HUES48 (cell line): ENCODE results near the gene SCAP.
A peak's percentile ranks its signal among the peaks of the same experiment; 100 is the strongest.

Experiments
- H3K27ac ChIP-seq: one replicate; pipeline ENCODE4 v1.7.0; 2013; ENCODE audit warnings: low read depth, low read length, inconsistent platforms
- H3K27me3 ChIP-seq: 2 replicates; pipeline ENCODE4 v1.6.1; 2013; ENCODE audit warnings: mild to moderate bottlenecking, low read length; ENCODE audit not compliant: control insufficient read depth, insufficient read depth
- H3K36me3 ChIP-seq: 2 replicates; pipeline ENCODE4 v1.6.1; 2013; ENCODE audit warnings: low read length; ENCODE audit not compliant: control insufficient read depth, insufficient read depth
- H3K4me1 ChIP-seq: 2 replicates; pipeline ENCODE4 v1.6.1; 2013; ENCODE audit warnings: mild to moderate bottlenecking, low read length; ENCODE audit not compliant: control insufficient read depth, insufficient read depth
- H3K4me3 ChIP-seq: 2 replicates; pipeline ENCODE4 v1.5.1; 2013; ENCODE audit warnings: mild to moderate bottlenecking, low read depth, low read length
- H3K9ac ChIP-seq: 2 replicates; pipeline ENCODE4 v1.6.1; 2013; ENCODE audit warnings: mild to moderate bottlenecking, low read depth, low read length, moderate library complexity
- H3K9me3 ChIP-seq: 2 replicates; pipeline ENCODE4 v1.6.1; 2013; ENCODE audit warnings: low read length; ENCODE audit not compliant: control insufficient read depth, insufficient read depth

The SCAP gene

GRCh38 chr3:47456984-47457383 is 18.8 kb downstream of the SCAP start:
- Histone ChIP-seq H3K4me1 (no peaks in the 10 kb centered on the region), H3K27me3 (no peaks in the 10 kb centered on the region), H3K9me3 (no peaks in the 10 kb centered on the region), H3K27ac (no peak overlapping the region), H3K4me3 (no peak overlapping the region), H3K9ac (no peak overlapping the region), H3K36me3 (no peaks in the 10 kb centered on the region)

- H3K27me3 ChIP-seq: no peaks in the 10 kb centered on the region
- no peak overlapping the region for H3K27ac ChIP-seq
These were observed 19.8 kb downstream of the SCAP start for GRCh38 chr3:47455806-47456452.

GRCh38 chr3:47452453-47453215 is 23.1 kb downstream of the SCAP start:
- Histone ChIP-seq H3K36me3 (no peaks in the 10 kb centered on the region), H3K4me1 (no peaks in the 10 kb centered on the region), H3K27ac (no peak overlapping the region), H3K9me3 (no peaks in the 10 kb centered on the region), H3K27me3 (no peaks in the 10 kb centered on the region), H3K9ac (no peak overlapping the region), H3K4me3 (no peak overlapping the region)

More at GRCh38 chr3:47455806-47456452, 19.8 kb downstream of the SCAP start:
- no peak overlapping the region for H3K9ac ChIP-seq
- no peaks in the 10 kb centered on the region for H3K36me3 ChIP-seq
- H3K4me3 ChIP-seq: no peak overlapping the region
- no peaks in the 10 kb centered on the region for H3K9me3 ChIP-seq
- H3K4me1 ChIP-seq: no peaks in the 10 kb centered on the region

GRCh38 chr3:47444103-47444502 is 31.6 kb downstream of the SCAP start:
- no peak overlapping the region for H3K9ac ChIP-seq
- peaks cover 8% of the 10 kb centered on the region; the same call in 1 of the 2 replicates for H3K4me1 ChIP-seq
- H3K4me3 ChIP-seq: no peak overlapping the region
- peak overlapping the region; percentile 70 for H3K27ac ChIP-seq
- H3K36me3 ChIP-seq: peaks cover 30% of the 10 kb centered on the region
- H3K27me3 ChIP-seq: no peaks in the 10 kb centered on the region
- no peaks in the 10 kb centered on the region for H3K9me3 ChIP-seq

GRCh38 chr3:47443611-47443995 is 32.1 kb downstream of the SCAP start:
- no peaks in the 10 kb centered on the region for H3K27me3 ChIP-seq
- no peak overlapping the region for H3K9ac ChIP-seq
- H3K4me3 ChIP-seq: no peak overlapping the region
- no peaks in the 10 kb centered on the region for H3K9me3 ChIP-seq
- peaks cover 8% of the 10 kb centered on the region; the same call in 1 of the 2 replicates for H3K4me1 ChIP-seq
- peaks cover 35% of the 10 kb centered on the region for H3K36me3 ChIP-seq
- H3K27ac ChIP-seq: peak overlapping the region; percentile 70

GRCh38 chr3:47441796-47442551 is 33.8 kb downstream of the SCAP start:
- no peak overlapping the region for H3K9ac ChIP-seq
- H3K27ac ChIP-seq: peak overlapping the region; percentile 51
- no peaks in the 10 kb centered on the region for H3K27me3 ChIP-seq
- no peak overlapping the region for H3K4me3 ChIP-seq
- H3K36me3 ChIP-seq: peaks cover 46% of the 10 kb centered on the region
- H3K9me3 ChIP-seq: no peaks in the 10 kb centered on the region
- peaks cover 8% of the 10 kb centered on the region; the same call in 1 of the 2 replicates for H3K4me1 ChIP-seq

GRCh38 chr3:47440131-47440530 is 35.6 kb downstream of the SCAP start:
- Histone ChIP-seq H3K4me1 (peaks cover 8% of the 10 kb centered on the region; the same call in 1 of the 2 replicates), H3K27me3 (no peaks in the 10 kb centered on the region), H3K9ac (no peak overlapping the region), H3K36me3 (peaks cover 46% of the 10 kb centered on the region), H3K4me3 (no peak overlapping the region), H3K9me3 (no peaks in the 10 kb centered on the region), H3K27ac (no peak overlapping the region)

GRCh38 chr3:47436180-47436579 is 39.6 kb downstream of the SCAP start:
- Histone ChIP-seq H3K4me3 (no peak overlapping the region), H3K27ac (no peak overlapping the region), H3K9me3 (no peaks in the 10 kb centered on the region), H3K9ac (no peak overlapping the region), H3K36me3 (peaks cover 59% of the 10 kb centered on the region), H3K4me1 (no peaks in the 10 kb centered on the region; the same call in 1 of the 2 replicates), H3K27me3 (no peaks in the 10 kb centered on the region)

- Histone ChIP-seq H3K27me3 (no peaks in the 10 kb centered on the region), H3K27ac (no peak overlapping the region), H3K36me3 (peaks cover 66% of the 10 kb centered on the region), H3K4me3 (no peak overlapping the region), H3K4me1 (no peaks in the 10 kb centered on the region; the same call in 1 of the 2 replicates), H3K9me3 (no peaks in the 10 kb centered on the region), H3K9ac (no peak overlapping the region)
These were observed 40.9 kb downstream of the SCAP start for GRCh38 chr3:47434849-47435248.

- Histone ChIP-seq H3K9ac (no peak overlapping the region), H3K4me1 (no peaks in the 10 kb centered on the region; the same call in 1 of the 2 replicates), H3K4me3 (no peak overlapping the region), H3K36me3 (peaks cover 56% of the 10 kb centered on the region), H3K27me3 (no peaks in the 10 kb centered on the region), H3K9me3 (no peaks in the 10 kb centered on the region), H3K27ac (no peak overlapping the region)
These were observed 41.9 kb downstream of the SCAP start for GRCh38 chr3:47433796-47434195.
